Fibroblast of mammary gland (primary cell): ENCODE data around the gene ZNF275.

Experiments used
- DNase-seq: peaks from one replicate; pipeline ENCODE4 v3.0.0-alpha.2; 2010; ENCODE audit warnings: low read depth
- H3K4me3 ChIP-seq: 2 replicates; pipeline ENCODE4 v1.5.1; 2011; ENCODE audit warnings: low read depth, mild to moderate bottlenecking, low read length, moderate library complexity; ENCODE audit not compliant: control insufficient read depth
- CTCF ChIP-seq: conservative IDR thresholded peaks from 2 replicates; pipeline ENCODE4 v1.5.1; 2011; ENCODE audit warnings: low read depth, low read length, inconsistent platforms; ENCODE audit not compliant: control insufficient read depth, insufficient read depth

The ZNF275 gene

GRCh38 chrX:153347530-153347929, 13.6 kb downstream of the ZNF275 start:
- no peak overlapping the region for H3K4me3 ChIP-seq
- DNase-seq = no peak
- no peak for TF ChIP-seq CTCF

- no peak for TF ChIP-seq CTCF
- no peak for DNase-seq
- no peak overlapping the region for H3K4me3 ChIP-seq
Observed at GRCh38 chrX:153348421-153348820, 14.5 kb downstream of the ZNF275 start.

GRCh38 chrX:153349952-153350351, 16.0 kb downstream of the ZNF275 start:
- peak; percentile 37 for DNase-seq
- TF ChIP-seq CTCF = no peak
- no peak overlapping the region for H3K4me3 ChIP-seq

GRCh38 chrX:153351981-153352380, 18.0 kb downstream of the ZNF275 start:
- H3K4me3 ChIP-seq = no peak overlapping the region
- no peak for TF ChIP-seq CTCF
- no peak for DNase-seq

GRCh38 chrX:153352858-153353257, 18.9 kb downstream of the ZNF275 start:
- DNase-seq = no peak
- no peak overlapping the region for H3K4me3 ChIP-seq
- TF ChIP-seq CTCF = no peak

GRCh38 chrX:153353416-153353815, 19.5 kb downstream of the ZNF275 start:
- no peak for DNase-seq
- no peak overlapping the region for H3K4me3 ChIP-seq
- no peak for TF ChIP-seq CTCF

- DNase-seq = no peak
- H3K4me3 ChIP-seq = no peak overlapping the region
- no peak for TF ChIP-seq CTCF
Observed at GRCh38 chrX:153357877-153358276, 23.9 kb downstream of the ZNF275 start.
